ENCODE results near the gene CASR.

The CASR gene

DNA sequence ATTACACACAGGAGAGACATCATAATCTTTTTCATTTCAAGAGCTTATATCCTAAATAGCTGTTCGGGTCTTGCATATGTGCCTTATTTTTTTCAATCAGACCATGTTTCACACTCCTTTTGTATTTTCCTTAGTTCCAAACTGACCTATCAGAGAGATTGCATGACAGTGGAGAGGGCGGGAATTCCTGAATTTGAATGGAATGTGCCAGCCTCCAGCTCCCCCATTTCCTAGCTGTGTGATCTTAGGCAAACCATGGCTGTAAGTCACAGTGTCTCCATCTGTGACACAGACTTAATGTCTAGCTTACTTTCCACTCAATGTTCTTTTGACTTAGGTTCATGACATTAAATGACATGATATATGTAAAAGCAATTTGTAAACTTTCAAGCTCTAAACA is 79.6 kb downstream of the CASR start:
- in situ Hi-C loops (cut with HindIII; ENCODE audit: low sequenced_read_pairs): no loop called here
- DNase-seq (ENCODE audit: low read depth): no peak
- TF ChIP-seq, protein P1, sequence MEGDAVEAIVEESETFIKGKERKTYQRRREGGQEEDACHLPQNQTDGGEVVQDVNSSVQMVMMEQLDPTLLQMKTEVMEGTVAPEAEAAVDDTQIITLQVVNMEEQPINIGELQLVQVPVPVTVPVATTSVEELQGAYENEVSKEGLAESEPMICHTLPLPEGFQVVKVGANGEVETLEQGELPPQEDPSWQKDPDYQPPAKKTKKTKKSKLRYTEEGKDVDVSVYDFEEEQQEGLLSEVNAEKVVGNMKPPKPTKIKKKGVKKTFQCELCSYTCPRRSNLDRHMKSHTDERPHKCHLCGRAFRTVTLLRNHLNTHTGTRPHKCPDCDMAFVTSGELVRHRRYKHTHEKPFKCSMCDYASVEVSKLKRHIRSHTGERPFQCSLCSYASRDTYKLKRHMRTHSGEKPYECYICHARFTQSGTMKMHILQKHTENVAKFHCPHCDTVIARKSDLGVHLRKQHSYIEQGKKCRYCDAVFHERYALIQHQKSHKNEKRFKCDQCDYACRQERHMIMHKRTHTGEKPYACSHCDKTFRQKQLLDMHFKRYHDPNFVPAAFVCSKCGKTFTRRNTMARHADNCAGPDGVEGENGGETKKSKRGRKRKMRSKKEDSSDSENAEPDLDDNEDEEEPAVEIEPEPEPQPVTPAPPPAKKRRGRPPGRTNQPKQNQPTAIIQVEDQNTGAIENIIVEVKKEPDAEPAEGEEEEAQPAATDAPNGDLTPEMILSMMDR (IDR thresholded peaks at IDR 0.05; ENCODE audit: low read depth, low read length, missing control alignments): no peak
- H3K4me3 ChIP-seq (ENCODE audit: low read depth, low read length): no peak overlapping the region

DNA sequence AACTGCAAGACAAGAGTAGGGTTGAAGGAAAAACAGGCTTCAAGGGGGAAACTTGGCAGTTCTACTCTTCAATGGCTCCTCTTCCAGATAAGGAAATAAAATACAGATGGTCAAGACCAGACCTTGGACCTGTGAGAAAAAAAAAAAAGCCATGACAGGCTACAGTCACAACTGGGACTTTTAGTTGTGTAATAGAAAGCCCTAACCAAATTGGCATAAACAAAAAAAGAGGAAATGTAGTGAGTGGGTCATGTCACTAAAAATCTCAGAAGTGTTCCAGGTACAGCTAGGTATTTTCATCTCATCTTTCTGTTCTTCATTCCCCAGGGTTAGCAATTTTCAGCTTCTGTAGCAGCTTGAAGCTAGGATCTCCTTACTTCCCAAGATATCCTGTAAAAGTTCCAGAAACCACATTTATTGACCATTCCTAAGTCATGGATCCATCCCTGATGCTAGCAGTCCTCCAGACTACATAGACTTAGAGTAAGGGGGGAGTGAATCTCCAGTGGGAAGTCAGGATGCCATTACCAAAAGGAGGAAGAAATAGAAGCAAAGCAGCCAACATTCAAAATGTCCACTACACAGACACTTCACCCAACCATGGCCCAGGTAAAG is 80.6 kb downstream of the CASR start:
- no peak for DNase-seq (ENCODE audit: low read depth)
- in situ Hi-C loops (cut with HindIII; ENCODE audit: low sequenced_read_pairs): no loop called here
- no peak overlapping the region for H3K4me3 ChIP-seq (ENCODE audit: low read depth, low read length)

GRCh38 chr3:122265957-122266356 is 82.5 kb downstream of the CASR start:
- DNase-seq (ENCODE audit: low read depth): no peak
- in situ Hi-C loops (cut with HindIII; ENCODE audit: low sequenced_read_pairs): no loop called here
- H3K4me3 ChIP-seq (ENCODE audit: low read depth, low read length): no peak overlapping the region
- TF ChIP-seq, protein P1 (IDR thresholded peaks at IDR 0.05; ENCODE audit: low read depth, low read length, missing control alignments): no peak

More for the DNA sequence above, 80.6 kb downstream of the CASR start:
- TF ChIP-seq, protein P1 (IDR thresholded peaks at IDR 0.05; ENCODE audit: low read depth, low read length, missing control alignments): no peak

DNA sequence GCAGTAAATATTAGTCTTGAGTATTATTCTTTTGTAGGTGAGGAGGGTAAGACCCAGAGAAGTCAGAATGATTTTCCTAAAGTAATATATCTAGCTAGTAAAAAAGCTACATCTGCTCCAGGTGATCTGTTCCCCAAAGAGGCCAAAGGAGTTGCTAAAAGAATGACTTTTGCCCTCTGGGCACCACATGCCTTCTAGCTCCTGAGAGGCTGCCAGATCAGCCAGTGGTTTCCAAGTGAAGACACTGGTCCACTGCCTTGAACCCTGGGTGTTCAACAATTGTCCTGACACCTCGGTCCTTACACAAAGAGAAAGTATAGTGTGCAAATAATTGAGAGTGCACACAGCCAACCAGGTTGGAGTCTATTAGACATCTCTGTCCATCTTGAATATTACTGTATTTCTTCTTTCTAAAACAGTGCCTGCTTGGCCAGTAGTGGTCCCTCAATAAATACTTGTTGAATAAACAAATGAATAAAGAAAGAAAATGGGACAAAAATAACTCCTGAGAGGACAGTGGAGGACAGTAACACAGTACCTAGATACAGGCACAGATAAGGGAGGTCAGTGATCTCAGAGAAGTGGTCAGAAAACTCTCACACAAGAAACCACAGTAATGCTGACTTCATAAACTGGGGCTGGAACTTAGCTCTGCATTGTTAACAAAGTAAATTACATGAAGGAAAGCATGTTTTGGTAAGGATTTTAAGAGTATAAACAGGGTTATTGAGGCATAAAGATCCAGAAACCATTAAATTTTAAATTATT is 85.0 kb downstream of the CASR start:
- DNase-seq (ENCODE audit: low read depth): no peak
- in situ Hi-C loops (cut with HindIII; ENCODE audit: low sequenced_read_pairs): no loop called here
- TF ChIP-seq, protein P1 (IDR thresholded peaks at IDR 0.05; ENCODE audit: low read depth, low read length, missing control alignments): no peak
- no peak overlapping the region for H3K4me3 ChIP-seq (ENCODE audit: low read depth, low read length)

- DNase-seq (ENCODE audit: low read depth): no peak
- in situ Hi-C loops (cut with HindIII; ENCODE audit: low sequenced_read_pairs): no loop called here
- TF ChIP-seq, protein P1 (IDR thresholded peaks at IDR 0.05; ENCODE audit: low read depth, low read length, missing control alignments): no peak
Measured at GRCh38 chr3:122269045-122269444, 85.6 kb downstream of the CASR start.

GRCh38 chr3:122271246-122271898 is 87.9 kb downstream of the CASR start:
- no peak for DNase-seq (ENCODE audit: low read depth)
- in situ Hi-C loops (cut with HindIII; ENCODE audit: low sequenced_read_pairs): no loop called here
- TF ChIP-seq, protein P1 (IDR thresholded peaks at IDR 0.05; ENCODE audit: low read depth, low read length, missing control alignments): no peak
- no peak overlapping the region for H3K4me3 ChIP-seq (ENCODE audit: low read depth, low read length)

More at GRCh38 chr3:122269045-122269444, 85.6 kb downstream of the CASR start:
- H3K4me3 ChIP-seq (ENCODE audit: low read depth, low read length): no peak overlapping the region
